NCI-H2227 (cell line): ENCODE data around the gene LINC01488.

ENCODE experiments used
- DNase-seq: peaks from one replicate; lab custom pipeline; 2025; ENCODE audit not compliant: unreplicated experiment; lab: John Stamatoyannopoulos, UW

Gene LINC01488

GRCh38 chr11:69504127-69504526 lies 22.7 kb downstream of the LINC01488 start:
- DNase-seq = no peak

- DNase-seq = no peak
Measured at GRCh38 chr11:69504576-69505335, 23.3 kb downstream of the LINC01488 start.

- DNase-seq = no peak
Measured at GRCh38 chr11:69508974-69509373, 27.5 kb downstream of the LINC01488 start.

- no peak for DNase-seq
Measured at GRCh38 chr11:69509381-69509780, 27.9 kb downstream of the LINC01488 start.

- no peak for DNase-seq
Measured at GRCh38 chr11:69509846-69510390, 28.5 kb downstream of the LINC01488 start.

- no peak for DNase-seq
Measured at GRCh38 chr11:69510471-69511357, 29.3 kb downstream of the LINC01488 start.

- no peak for DNase-seq
Measured at GRCh38 chr11:69511358-69512055, 30.0 kb downstream of the LINC01488 start.

GRCh38 chr11:69512136-69512535 lies 30.7 kb downstream of the LINC01488 start:
- DNase-seq = no peak

- no peak for DNase-seq
Measured at GRCh38 chr11:69512790-69513189, 31.3 kb downstream of the LINC01488 start.

- DNase-seq = no peak
Measured at GRCh38 chr11:69513196-69513595, 31.7 kb downstream of the LINC01488 start.

GRCh38 chr11:69513663-69514224 lies 32.3 kb downstream of the LINC01488 start:
- DNase-seq = no peak

GRCh38 chr11:69514771-69515170 lies 33.3 kb downstream of the LINC01488 start:
- DNase-seq = no peak

GRCh38 chr11:69515271-69516245 lies 34.1 kb downstream of the LINC01488 start:
- DNase-seq = no peak

- no peak for DNase-seq
Measured at GRCh38 chr11:69516526-69516925, 35.1 kb downstream of the LINC01488 start.

- no peak for DNase-seq
Measured at GRCh38 chr11:69518081-69518950, 36.9 kb downstream of the LINC01488 start.

GRCh38 chr11:69520186-69520916 lies 38.9 kb downstream of the LINC01488 start:
- DNase-seq = no peak

GRCh38 chr11:69521457-69521856 lies 40.0 kb downstream of the LINC01488 start:
- DNase-seq = no peak

GRCh38 chr11:69523453-69523852 lies 42.0 kb downstream of the LINC01488 start:
- DNase-seq = no peak
